Skeletal muscle tissue (tissue), 4 donors: ENCODE measurements around the gene PRKD2. TPM values are rescaled to one million over a fixed set of nuclear protein-coding genes. Genes with fewer than 3 reads are reported as not detected.
A peak's percentile ranks its signal among the peaks of the same experiment; 100 is the strongest.
"Not testable (repeated sequence)": the region's sequence is repeated elsewhere in the genome, so short reads cannot be mapped to it uniquely, and the experiment has no call there.

Experiments
- H3K27ac ChIP-seq: one replicate; pipeline ENCODE4 v1.7.0; 2013; ENCODE audit warnings: mild to moderate bottlenecking, low read depth, low read length, inconsistent platforms
- H3K27me3 ChIP-seq, 3 donors: one replicate each; pipeline ENCODE4 v1.7.0; 2013; ENCODE audit warnings: low read length in 3 of 3; ENCODE audit not compliant: control insufficient read depth in 3 of 3, insufficient read depth in 3 of 3
- H3K36me3 ChIP-seq, 3 donors: one replicate each; pipeline ENCODE4 v1.7.0; 2013; ENCODE audit warnings: low read length in 3 of 3; ENCODE audit not compliant: control insufficient read depth in 3 of 3, insufficient read depth in 3 of 3
- H3K4me1 ChIP-seq, 3 donors: one replicate each; pipeline ENCODE4 v1.7.0; 2013; ENCODE audit warnings: low read length in 3 of 3, mild to moderate bottlenecking in 3 of 3; ENCODE audit not compliant: control insufficient read depth in 3 of 3, insufficient read depth in 3 of 3
- H3K4me3 ChIP-seq, 3 donors: one replicate each; pipeline ENCODE4 v1.7.0; 2013; ENCODE audit warnings: low read length in 3 of 3
- H3K9ac ChIP-seq, 3 donors: one replicate each; pipeline ENCODE4 v1.7.0; 2013; ENCODE audit warnings: low read length in 3 of 3, mild to moderate bottlenecking in 3 of 3, moderate library complexity in 2 of 3, low read depth in 1 of 3
- H3K9me3 ChIP-seq, 3 donors: one replicate each; pipeline ENCODE4 v1.7.0; 2013; ENCODE audit warnings: low read length in 3 of 3; ENCODE audit not compliant: control insufficient read depth in 3 of 3
- total RNA-seq: library from RNA; depleted of rRNA; stranded (reverse); fragments of >200 nt; gene quantifications from one replicate; pipeline ENCODE4 v1.2.3, GENCODE V29; 2014
- donor health status: Osteomylitis.

PRKD2 gene
- total RNA-seq, 1 donor from 2014 or later, result 13.6 TPM

DNA sequence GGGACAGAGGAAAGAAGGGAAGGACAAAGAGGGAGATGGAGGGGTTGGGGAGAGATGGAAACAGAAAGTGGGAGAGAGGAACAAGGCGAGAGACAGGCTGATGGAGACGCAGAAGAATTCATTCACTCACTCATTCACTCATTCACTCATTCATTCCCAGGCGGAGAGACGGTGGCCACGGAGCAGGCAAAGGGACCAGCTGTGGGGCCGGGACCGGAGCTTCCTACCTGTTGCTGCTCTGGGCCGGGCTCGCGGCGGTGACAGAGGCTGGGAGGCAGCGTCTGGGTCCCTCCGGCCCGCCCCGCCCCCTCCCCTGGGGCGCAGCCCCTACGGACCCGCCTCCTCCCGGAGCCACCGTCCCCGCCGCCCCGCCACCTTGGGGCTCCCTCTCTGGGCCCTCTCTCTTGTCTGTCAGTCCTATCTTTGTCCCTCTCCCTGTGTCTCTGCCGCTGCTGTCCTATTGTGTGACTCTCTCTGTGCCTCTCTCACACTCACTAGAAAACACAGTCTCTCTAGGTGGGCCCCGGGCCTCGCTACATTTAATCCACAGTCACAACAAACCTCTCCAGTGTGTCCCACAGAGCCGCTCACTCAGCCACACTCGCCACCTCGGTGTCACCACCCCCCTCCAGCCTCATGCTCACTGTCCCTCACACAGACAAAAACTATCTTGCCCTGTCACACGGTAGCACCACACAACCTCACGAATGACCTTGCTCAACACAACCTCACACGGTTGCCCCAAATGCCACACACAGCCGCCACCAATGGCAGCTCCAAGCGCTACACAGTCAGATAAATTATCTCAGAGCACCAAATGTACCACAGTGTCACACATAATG lies 80.8 kb downstream of the PRKD2 start, which contains the start of gene GNG8:
Gene GNG8, minus strand, starts transcription at position 283 of the 842 bp plus-strand sequence. CDS start 1,520 bp downstream, outside the sequence.
- peaks cover 39 to 73% (median 66%) of the 10 kb centered on the region in 3 donors for H3K27me3 ChIP-seq

DNA sequence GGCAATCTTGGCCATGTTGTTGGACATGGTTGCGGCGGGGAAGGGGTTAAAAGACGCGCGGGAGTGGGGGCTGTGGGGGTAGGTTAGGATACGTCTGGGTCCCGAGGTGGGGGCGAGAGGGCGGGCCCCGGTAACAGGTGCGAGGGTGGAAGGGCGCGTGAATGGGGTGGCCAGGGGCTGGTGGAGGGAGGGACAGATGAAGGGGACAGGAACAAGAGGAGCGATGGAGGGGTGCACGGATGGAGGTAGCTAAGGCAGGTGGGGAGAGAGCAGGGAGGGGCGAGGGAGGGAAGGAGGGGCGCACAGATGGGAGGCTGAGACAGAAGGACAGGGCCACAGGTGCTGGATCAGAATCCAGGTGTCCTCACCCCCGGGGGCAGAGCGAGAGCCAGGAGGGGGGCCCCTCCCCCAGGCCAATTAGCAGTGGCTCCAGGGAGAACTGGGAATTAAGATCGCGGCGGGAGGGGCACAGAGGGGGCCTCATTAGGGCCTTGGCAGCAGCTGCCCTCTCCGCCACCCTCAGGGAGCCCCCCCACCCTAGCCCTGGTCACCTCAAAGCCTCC lies 82.2 kb downstream of the PRKD2 start:
- no peaks in the 10 kb centered on the region for H3K36me3 ChIP-seq
- peaks cover 23 to 31% (median 29%) of the 10 kb centered on the region in 3 donors for H3K4me1 ChIP-seq
- H3K4me3 ChIP-seq, result peak overlapping the region in 1 of 3 donors; percentile 13
- H3K27me3 ChIP-seq, result peaks cover 30 to 65% (median 53%) of the 10 kb centered on the region in 3 donors
- no peaks in the 10 kb centered on the region for H3K9me3 ChIP-seq
- no peak overlapping the region for H3K9ac ChIP-seq
- no peak overlapping the region for H3K27ac ChIP-seq

More for the DNA sequence above, 80.8 kb downstream of the PRKD2 start, which contains the start of gene GNG8:
- no peak within 1 kb of the TSS for H3K4me3 ChIP-seq
- H3K27ac ChIP-seq, result no peak within 1 kb of the TSS
- no peak within 1 kb of the TSS for H3K9ac ChIP-seq
- no peaks in the 10 kb centered on the region for H3K9me3 ChIP-seq
- peaks cover 25 to 33% (median 29%) of the 10 kb centered on the region in 3 donors for H3K4me1 ChIP-seq
- no peaks in the 10 kb centered on the region for H3K36me3 ChIP-seq

DNA sequence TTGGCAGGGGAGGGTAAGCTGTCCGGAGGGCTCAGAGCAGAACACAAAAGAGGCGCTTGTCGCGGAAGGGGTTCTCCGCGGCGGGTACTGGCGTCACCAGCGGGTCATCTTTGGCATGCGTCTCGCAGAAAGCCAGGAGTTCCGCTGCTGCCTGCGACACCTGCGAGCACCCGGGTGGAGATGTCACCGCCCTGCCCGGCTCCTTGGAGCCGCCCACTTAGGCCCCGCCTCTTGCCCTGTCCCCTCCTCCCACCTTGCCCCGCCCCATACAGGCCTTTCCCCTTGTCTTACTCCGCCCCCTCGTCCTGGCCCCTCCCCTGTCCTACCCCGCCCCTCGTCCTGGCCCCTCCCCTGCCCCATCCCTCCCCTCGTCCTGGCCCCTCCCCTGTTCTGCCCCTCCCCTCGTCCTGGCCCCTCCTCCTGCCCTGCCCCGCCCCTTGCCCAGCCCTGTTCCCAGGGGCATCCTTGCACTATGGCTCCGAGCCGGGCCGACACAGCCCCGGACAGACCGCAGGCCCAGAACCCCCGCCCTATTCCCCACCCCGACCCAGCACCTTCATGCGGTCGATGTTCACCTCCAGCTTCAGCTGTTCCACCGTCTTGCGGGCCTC lies 82.8 kb downstream of the PRKD2 start:
- H3K9ac ChIP-seq, result peak overlapping the region in 1 of 3 donors; percentile 40
- H3K36me3 ChIP-seq, result no peaks in the 10 kb centered on the region
- peaks cover 17 to 25% (median 23%) of the 10 kb centered on the region in 3 donors for H3K4me1 ChIP-seq
- H3K27me3 ChIP-seq, result peaks cover 24 to 59% (median 48%) of the 10 kb centered on the region in 3 donors
- no peak overlapping the region for H3K27ac ChIP-seq
- no peaks in the 10 kb centered on the region for H3K9me3 ChIP-seq
- peak overlapping the region; percentile 50 to 66 (median 59) for H3K4me3 ChIP-seq

DNA sequence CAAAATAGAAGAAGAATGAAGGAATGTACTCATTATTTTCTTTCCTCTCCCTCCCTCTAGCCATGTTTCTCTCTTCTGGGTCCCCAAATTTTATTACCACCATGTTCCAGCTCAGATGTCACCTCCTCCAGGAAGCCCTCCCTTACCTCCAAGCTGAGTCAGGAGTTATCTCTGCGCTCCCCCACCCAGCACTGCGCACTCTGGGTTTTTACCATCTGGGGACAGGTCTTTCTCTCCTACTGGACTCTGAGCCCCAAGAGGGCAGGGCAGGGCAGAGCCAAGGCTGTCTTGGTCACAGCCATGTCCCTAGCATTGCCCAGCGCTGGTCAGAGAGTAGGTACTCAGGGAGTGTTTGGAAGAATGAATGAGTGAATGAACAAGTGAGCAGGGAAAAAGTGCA lies 83.8 kb downstream of the PRKD2 start:
- Histone ChIP-seq H3K4me1 (peaks cover 9 to 15% (median 13%) of the 10 kb centered on the region in 3 donors), H3K27ac (no peak overlapping the region), H3K4me3 (peak overlapping the region in 1 of 3 donors; percentile 29), H3K9ac (no peak overlapping the region), H3K36me3 (no peaks in the 10 kb centered on the region), H3K27me3 (peaks cover 23 to 51% (median 40%) of the 10 kb centered on the region in 3 donors), H3K9me3 (no peaks in the 10 kb centered on the region)

DNA sequence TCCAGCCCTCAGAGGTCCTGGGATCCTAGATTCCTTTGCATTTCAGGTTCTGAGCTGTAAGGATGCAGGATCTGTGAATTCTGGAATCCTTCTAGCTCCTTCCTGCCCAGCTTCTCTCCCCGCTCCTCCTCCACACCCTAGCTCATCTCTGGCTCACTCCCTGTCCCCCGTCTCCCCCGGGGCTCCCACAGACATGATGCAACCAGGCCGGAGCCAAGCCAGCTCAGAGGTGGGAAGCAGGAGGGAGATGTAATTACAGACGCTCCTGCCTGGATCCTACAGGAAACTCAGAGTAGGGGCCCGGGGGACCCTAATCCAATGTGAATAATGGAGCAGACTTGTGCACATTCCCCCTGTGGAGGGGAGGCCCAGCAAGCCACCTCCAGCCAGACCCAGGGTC lies 85.4 kb downstream of the PRKD2 start:
- Histone ChIP-seq H3K36me3 (no peaks in the 10 kb centered on the region), H3K9me3 (no peaks in the 10 kb centered on the region), H3K9ac (no peak overlapping the region), H3K4me1 (peaks cover 9 to 14% (median 13%) of the 10 kb centered on the region in 3 donors), H3K27me3 (peaks cover 17 to 38% (median 30%) of the 10 kb centered on the region in 3 donors), H3K4me3 (no peak overlapping the region), H3K27ac (no peak overlapping the region)

DNA sequence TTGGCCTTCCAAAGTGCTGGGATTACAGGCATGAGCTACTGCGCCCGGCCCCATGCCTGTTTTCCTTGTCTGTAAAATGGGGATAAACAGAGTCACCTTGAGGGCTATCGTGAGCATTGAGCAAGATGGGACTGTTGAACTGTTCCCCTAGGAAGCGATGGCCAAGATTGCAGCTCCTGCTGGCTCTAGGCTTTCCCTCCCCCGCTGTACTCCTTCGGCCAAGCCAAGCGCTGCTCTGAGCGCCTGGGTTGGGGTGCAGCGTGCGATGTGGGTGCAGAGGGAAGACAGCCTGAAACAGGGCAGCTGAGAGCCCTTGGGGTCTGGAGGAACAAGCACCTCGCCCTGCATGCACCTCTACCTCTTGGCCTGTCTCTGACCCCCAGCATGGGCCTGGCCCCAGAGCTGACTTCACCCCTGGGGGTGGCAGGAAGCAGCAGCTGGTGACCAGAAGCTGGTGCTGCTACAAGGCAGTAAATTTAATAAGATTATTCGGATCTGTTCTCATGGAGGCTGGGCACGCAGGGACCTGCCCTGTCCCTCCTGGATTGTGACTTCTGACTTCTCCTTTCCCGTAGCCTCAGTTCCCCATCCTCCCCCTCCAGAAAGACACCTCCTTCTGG lies 86.2 kb downstream of the PRKD2 start:
- Histone ChIP-seq H3K27me3 (peaks cover 17 to 35% (median 27%) of the 10 kb centered on the region in 3 donors), H3K9me3 (no peaks in the 10 kb centered on the region), H3K4me1 (peaks cover 9 to 22% (median 21%) of the 10 kb centered on the region in 3 donors), H3K9ac (no peak overlapping the region), H3K27ac (no peak overlapping the region), H3K36me3 (no peaks in the 10 kb centered on the region), H3K4me3 (no peak overlapping the region)

DNA sequence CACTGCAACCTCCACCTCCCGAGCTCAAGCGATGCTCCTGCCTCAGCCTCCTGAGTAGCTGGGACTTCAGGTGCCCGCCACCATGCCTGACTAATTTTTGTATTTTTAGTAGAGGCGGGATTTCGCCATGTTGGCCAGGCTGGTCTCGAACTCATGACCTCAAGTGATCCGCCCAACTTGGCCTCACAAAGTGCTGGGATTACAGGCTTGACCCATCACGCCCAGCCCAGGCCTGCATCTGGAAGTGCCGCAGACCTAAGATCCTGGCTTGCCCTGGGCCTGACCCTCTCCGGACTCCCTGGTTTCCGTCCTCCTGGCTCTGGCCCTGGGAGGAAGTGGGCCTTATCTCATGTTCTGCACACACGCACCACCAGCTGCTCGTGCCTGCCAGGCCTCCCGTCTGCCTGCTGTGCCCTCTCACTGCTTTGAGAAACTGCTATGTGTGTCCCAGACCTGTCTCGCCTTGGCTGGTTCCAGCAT lies 87.3 kb downstream of the PRKD2 start:
- Histone ChIP-seq H3K9ac (no peak overlapping the region), H3K36me3 (no peaks in the 10 kb centered on the region), H3K4me3 (no peak overlapping the region), H3K4me1 (peaks cover 15 to 31% (median 24%) of the 10 kb centered on the region in 3 donors), H3K27me3 (peaks cover 17 to 29% (median 22%) of the 10 kb centered on the region in 3 donors), H3K27ac (no peak overlapping the region), H3K9me3 (no peaks in the 10 kb centered on the region)

DNA sequence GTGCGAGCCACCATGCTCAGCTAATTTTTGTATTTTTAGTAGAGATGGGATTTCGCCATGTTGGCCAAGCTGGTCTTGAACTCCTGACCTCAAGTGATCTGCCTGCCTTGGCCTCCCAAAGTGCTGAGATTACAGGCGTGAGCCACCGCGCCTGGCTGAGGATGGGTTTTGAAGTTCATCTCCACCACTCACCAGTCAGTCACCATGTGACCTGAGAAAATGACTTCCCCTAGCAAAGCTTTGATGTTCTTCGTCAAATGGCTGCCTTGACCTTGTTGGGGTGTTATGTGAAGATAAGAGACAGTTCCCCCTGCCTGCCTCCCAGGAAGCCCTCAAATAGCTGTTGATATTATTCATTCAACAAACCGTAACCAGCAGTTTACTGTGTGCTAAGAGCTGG lies 87.9 kb downstream of the PRKD2 start:
- H3K9me3 ChIP-seq, H3K27ac ChIP-seq, H3K4me3 ChIP-seq, H3K36me3 ChIP-seq, H3K9ac ChIP-seq: not testable (repeated sequence)
- peaks cover 15 to 34% (median 23%) of the 10 kb centered on the region in 3 donors for H3K4me1 ChIP-seq
- peaks cover 15 to 25% (median 20%) of the 10 kb centered on the region in 3 donors for H3K27me3 ChIP-seq

DNA sequence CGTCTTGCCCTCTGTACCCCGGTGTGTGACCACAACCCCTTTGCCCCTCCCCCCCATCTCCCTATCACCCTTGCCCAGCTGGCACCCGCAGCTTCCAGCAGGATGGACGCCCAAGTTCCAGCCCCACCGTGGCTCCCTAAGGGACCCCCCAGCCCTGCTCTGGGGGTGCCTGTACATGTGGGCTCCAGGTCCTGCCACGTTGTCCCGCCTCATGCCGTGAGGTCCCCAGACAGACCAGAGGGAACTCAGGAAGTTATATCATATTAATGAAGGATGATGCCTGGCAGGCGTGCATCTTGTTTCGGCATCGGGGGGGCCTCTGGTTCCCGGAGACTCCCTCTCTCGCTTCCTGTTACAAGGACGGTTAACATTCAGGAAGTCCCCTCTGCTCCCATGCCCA lies 90.5 kb downstream of the PRKD2 start:
- H3K4me3 ChIP-seq, result no peak overlapping the region
- H3K9me3 ChIP-seq, result no peaks in the 10 kb centered on the region
- no peaks in the 10 kb centered on the region for H3K36me3 ChIP-seq
- peaks cover 2 to 6% (median 4%) of the 10 kb centered on the region in 3 donors for H3K27me3 ChIP-seq
- H3K9ac ChIP-seq, result peak overlapping the region in 1 of 3 donors; percentile 6
- peaks cover 8 to 33% (median 25%) of the 10 kb centered on the region in 3 donors for H3K4me1 ChIP-seq
- H3K27ac ChIP-seq, result peak overlapping the region; percentile 79
